Occipital lobe (tissue), 2 donors: ENCODE measurements around the gene MTERF2. TPM values are rescaled to one million over a fixed set of nuclear protein-coding genes. Genes with fewer than 3 reads are reported as not detected.

Experiments
- DNase-seq: peaks from one replicate; lab custom pipeline; 2025; lab: John Stamatoyannopoulos, UW
- total RNA-seq: library from RNA; depleted of rRNA; stranded (reverse); fragments of >200 nt; gene quantifications from one replicate; pipeline ENCODE4 v1.2.3, GENCODE V29; 2014

MTERF2 gene
- total RNA-seq, 1 donor from 2014 or later, result 15.8 TPM

- no peak for DNase-seq
Observed at GRCh38 chr12:106994579-106995220, 7.8 kb upstream of the MTERF2 start.

DNA sequence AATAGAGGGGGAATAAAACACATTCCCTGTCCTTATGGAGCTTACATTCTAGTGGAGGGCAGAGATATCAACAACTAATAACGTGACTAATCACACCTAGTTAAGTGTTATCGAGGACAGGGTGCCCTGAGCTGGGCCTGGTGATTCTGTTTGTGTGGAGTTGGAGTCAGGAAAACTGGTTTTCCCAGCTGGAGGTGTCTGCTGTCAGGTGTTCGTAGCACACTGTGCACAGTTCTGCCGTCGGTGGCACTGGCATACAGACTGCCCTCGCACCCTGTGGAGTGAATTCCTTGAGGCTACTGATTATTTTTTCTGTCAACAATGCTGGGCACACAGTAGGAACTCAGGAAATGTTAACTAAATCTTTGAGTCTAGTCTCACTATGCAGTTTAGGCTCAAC is 900 bp upstream of the MTERF2 start:
- DNase-seq, result no peak

DNA sequence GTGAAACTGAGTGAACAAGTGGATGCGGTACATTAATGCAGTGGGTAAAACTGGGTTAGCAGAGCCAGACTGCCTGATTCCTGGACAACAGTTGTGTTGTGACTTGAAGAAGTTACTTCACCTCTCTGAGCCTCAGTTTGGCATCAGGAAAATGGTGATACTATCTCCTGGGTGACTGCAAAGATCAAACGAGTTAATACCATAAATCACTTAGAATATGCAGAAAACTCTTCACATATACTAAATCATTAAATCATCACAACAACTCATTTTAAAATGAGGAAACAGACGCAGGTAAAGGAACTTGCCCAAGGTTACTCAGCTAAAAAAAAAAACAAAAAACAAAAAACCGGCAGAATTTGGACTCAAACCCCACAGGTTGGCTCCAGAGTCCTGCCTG is 811 bp downstream of the MTERF2 start:
- no peak for DNase-seq

DNA sequence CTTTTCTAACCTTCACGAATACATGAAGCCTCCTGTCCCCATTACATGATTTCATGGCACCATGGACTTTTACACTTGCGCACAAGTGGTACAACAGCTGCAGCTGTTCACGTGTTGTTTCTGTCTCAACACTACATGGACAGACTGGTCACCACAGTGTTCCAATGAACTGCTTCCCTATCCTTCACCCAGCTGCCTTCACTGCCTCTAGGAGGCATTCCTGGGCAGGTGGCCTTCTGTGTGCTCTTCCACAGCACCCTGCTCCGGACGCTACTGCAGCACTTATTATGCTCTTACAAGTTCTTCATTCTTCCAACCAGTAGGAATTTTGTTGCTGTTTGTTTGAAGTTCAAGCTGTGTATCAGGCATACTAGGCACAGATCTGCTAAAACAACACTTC is 1.5 kb downstream of the MTERF2 start:
- DNase-seq, result no peak

DNA sequence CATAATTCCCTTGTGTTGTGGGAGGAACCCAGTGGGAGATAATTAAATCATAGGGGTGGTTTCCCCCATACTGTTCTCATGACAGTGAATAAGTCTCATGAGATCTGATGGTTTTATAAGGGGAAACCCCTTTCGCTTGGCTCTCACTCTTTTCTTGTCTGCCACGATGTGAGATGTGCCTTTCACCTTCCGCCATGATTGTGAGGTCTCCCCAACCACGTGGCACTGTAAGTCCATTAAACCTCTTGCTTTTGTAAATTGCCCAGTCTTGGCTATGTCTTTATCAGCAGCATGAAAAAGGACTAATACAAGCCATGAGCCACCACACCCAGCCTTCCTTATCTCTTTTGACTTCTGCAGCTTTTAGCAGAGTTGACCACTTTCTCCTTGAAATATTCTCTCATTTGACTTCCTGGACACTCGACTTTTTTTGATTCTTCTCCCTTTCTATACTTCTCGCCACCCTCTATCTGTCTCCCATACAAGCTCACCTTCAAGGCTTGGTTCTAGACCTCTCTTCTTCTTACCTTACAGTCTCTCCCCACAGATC is 2.3 kb downstream of the MTERF2 start:
- no peak for DNase-seq

- no peak for DNase-seq
Observed at GRCh38 chr12:106982229-106982628, 4.7 kb downstream of the MTERF2 start.

DNA sequence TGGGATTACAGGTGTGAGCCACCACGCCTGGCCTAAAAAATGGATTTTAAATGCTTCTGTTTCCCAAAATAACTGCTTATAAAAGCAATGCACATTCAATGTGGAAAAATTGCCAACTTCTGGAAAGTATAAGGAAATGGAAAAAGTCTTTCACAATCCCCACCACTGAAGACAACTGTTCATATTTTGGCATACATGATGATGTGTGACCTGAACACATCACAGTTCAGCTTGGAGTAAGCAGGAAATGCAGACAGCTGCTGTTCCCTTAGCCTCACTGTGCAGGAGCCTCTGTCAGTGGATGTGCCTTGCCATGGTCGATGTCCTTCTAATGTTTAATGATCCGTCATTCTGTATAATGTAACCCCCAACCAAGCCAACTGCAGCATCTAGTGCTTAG is 5.2 kb downstream of the MTERF2 start:
- DNase-seq, result no peak

DNA sequence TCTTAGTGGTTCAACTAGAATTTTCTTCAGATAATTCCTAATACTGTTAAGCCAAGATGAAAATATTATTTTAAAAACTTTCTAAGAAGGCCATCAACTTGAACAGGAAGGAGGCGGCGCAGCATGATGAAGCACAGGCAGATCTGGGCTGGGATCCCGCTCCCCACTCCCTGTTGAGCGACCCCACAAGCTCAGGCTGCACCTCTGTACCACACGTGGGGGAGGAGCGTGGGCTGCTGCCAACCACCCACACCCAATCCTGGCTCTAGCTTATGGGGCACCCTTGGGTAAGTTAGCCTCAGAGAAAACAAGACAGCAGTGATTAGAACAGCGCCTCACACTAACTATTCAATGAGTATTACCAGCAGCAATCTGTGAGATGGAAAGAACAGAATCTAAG is 6.0 kb downstream of the MTERF2 start:
- DNase-seq, result no peak

DNA sequence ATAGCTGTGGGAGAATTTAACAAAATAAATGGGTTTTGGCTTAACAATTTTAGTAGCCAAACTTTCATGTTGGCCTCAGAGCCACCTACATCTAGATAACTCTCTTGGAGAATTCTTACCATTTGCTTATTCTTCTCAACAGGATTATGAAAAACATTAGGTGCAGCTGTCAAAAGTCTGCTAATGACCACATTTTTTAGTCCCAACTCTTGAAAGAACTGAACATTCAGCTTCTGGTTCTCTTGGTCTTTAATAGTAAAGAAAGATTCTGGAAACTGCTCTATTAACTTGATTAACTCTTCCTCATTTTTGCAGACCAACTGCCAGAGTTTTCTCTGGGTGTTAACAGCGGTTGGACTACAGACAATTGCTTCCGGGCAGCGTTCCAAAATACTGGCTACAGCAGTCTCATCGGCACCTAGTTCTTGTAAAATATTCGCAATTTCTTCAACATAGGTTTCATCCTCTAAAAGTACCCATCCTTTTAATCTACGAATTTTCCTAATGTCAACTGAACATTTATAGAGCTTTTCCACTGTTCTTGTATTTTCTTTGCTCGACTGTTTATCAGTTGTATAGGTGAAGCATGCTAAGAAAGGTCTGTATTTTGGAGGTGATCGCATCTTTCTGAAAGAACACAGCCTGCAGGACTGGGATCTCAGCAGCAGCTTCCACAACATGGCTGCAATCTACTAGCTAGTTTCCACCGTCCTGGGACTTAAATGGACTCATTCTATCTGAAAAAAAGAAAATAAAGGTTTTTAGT is 8.7 kb downstream of the MTERF2 start:
- DNase-seq, result peak; percentile 25

- DNase-seq, result no peak
Observed at GRCh38 chr12:106976668-106977067, 10.3 kb downstream of the MTERF2 start.

- DNase-seq, result no peak
Observed at GRCh38 chr12:106975993-106976658, 10.8 kb downstream of the MTERF2 start.

GRCh38 chr12:106975098-106975497 is 11.8 kb downstream of the MTERF2 start:
- no peak for DNase-seq

- no peak for DNase-seq
Observed at GRCh38 chr12:106974511-106974910, 12.4 kb downstream of the MTERF2 start.

- DNase-seq, result no peak
Observed at GRCh38 chr12:106973545-106973944, 13.4 kb downstream of the MTERF2 start.

- no peak for DNase-seq
Observed at GRCh38 chr12:106971065-106971464, 15.9 kb downstream of the MTERF2 start.

- no peak for DNase-seq
Observed at GRCh38 chr12:106964526-106964925, 22.4 kb downstream of the MTERF2 start.

DNA sequence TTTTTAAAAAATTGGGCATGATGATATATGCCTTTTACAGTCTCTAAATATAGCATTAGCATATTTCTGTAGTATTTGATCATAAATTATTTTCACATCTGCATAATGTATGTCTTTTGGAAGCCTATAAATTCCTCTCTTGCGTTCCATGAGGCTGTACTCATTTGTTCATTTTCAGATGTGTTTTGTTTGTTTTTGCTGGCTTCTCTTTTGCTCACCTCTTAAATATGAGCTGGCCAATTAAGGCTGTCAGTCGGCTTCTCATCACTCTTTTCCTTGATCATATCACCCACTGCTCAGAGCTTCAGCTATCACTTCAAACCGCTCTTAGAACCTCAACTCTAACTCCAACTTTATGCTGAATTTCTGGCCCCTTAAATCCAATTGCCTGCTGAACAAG is 24.7 kb downstream of the MTERF2 start:
- no peak for DNase-seq

DNA sequence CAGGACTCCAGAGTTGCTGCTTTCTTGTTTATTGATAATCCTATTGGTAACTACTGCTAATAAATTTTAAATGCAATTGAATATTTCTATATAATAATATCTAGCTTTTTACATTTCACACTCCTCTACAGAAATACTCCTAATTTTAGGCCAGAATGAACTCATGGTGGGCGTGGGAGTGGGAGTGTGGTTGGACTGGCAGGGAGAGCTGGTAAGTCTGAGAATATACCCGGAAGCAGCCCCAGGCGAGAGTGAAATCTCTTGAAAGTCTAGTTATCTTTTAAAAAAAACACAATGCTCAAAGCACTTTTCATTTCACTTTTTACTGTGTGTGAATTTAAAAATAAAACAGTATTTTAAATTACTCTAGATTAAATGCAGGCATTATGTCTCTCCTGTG is 26.5 kb downstream of the MTERF2 start:
- no peak for DNase-seq

- DNase-seq, result no peak
Observed at GRCh38 chr12:106957583-106957982, 29.4 kb downstream of the MTERF2 start.

DNA sequence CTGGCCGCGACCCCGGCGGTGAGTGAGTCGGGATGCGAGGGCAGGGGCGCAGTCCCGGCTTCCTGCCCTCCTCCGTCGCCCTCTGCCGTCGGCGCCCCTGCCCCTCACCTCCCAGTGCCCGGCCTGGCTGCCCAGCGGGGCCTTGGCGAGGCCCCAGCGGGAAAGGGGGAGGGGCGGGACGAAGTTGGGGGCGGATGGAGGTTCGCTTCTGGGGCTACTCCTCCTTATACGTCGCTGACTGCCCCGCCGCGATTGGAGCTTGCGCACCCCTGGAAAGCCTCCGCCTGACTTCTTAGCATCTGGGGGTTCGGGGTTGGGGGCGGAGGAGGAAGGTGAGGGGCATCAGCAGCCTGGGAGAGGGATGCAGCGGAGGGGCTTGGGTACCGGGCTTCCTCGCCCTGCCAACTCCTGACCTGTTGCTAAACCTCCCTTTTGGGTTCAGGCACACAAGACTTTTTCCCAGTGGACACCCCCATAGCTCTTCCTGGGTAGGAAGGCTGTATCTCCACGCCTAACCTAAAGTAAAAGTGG is 30.8 kb downstream of the MTERF2 start:
- DNase-seq, result peak; percentile 52

DNA sequence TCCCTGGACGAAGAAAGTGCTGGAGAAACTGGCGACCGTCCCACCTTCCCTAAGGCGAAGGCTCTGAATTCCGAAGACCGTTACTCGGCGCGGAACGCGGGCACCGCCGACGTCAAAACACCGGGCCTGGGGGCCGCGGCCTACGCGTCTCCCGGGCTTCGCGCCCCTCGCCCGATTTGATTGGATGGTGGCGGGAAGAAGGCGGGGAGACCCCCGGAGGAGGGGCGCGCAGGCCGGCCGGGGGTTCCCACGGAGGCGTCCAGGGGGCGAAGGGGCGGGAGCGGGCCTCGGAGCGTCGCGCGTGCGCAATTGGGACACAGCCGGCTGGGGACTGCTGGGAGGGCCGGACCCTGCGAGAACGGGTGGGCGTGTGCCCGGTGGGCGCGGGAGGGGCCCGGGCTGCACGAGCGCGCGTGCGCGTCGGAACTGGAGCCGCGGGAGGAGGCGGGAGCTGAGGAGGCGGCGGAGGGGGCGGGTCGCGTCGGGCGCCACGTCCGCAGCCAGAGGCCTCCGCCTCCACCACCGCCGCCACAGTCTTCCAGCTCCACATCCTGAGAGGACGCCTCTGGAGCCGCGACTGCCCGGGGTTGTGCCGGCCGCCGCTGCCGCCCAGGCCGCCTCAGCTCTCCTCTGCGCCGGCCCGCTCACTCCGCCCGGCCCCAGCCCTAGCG is 31.4 kb downstream of the MTERF2 start, which contains the start of gene TMEM263:
TSS of gene TMEM263 (plus strand) at position 531 of the 671 bp plus-strand sequence. CDS start 11,210 bp downstream, outside the sequence.
- peak; percentile 87 for DNase-seq
